UCSD-AML1 (cell line): Measurements from ENCODE around the gene KHDC1L.
"Not testable (repeated sequence)": the region's sequence is repeated elsewhere in the genome, so short reads cannot be mapped to it uniquely, and the experiment has no call there.

ENCODE experiments used
- DNase-seq: peaks from one replicate; lab custom pipeline; 2025; ENCODE audit not compliant: unreplicated experiment; lab: John Stamatoyannopoulos, UW

Gene KHDC1L, protein sequence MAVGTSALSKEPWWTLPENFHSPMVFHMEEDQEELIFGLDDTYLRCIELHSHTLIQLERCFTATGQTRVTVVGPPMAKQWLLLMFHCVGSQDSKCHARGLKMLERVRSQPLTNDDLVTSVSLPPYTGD

DNA sequence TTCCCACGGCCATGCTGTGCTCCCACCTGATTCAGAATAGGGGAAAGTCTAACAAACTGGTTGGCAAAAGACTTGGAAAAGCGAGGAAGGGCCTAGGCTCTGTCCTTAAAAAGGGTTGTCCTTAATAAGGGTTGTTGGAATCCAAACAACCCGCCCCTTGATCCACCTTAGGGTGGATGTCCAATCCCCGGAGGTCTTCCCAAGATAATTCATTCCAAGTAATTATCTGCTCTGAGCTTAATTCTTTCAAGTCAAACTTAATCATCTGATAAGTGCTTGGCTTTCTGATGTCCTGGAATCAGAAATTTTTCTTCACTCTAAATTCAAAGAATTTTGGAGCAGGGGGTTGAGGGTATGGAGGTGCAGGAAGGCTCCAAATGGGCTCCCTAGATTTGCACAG, at the start of gene KHDC1L:
TSS of gene KHDC1L (minus strand) at position 101 of the 400 bp plus-strand sequence. CDS start at position 13, 88 bp downstream.
- DNase-seq: no peak

DNA sequence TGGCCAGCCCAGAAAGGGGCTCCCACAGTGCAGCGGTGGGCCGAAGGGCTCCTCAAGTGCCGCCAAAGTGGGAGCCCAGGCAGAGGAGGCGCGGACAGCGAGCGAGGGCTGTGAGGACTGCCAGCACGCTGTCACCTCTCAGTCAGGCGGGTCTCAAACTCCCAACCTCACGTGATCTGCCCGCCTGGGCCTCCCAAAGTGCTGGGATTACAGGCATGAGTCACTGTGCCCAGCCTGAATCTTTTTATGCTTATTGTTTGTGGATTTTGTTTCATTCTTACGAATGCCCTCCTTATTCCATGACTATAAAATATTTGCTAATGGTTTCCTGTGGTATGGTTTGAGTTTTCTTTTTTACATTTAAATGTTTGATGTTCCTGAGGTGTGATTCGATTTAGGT, 44.0 kb upstream of the KHDC1L start:
- not testable (repeated sequence) for DNase-seq

DNA sequence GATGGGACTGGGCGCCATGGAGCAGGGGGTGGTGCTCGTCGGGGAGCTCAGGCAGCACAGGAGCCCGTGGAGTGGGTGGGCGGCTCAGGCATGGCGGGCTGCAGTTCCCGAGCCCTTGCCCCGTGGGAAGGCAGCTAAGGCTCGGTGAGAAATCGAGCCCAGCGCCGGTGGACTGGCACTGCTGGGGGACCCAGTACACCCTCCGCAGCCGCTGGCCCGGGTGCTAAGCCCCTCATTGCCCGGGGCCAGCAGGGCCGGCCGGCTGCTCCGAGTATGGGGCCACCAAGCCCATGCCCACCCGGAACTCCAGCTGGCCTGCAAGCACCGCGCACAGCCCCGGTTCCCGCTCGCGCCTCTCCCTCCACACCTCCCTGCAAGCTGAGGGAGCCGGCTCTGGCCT, 43.6 kb upstream of the KHDC1L start:
- not testable (repeated sequence) for DNase-seq

DNA sequence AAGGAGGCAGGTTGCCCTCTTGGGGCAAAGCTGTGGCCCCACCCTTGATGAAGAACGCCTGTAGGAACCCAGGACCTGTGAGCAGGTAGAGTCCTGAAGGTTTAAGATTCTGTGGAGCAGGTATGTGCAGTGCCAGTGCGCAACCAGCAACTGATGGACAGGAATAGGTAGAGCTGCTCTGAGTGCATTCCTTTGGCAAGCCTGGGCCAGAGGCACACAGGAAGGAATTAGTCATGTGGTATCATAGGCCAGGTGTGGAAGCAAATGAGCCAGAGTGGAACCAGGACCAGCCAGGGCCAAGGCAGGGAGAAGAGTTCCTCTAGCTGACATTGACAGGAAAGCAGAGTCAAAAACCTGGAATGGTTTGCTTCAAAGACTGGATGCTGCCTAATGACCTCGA, 39.1 kb upstream of the KHDC1L start:
- no peak for DNase-seq

DNA sequence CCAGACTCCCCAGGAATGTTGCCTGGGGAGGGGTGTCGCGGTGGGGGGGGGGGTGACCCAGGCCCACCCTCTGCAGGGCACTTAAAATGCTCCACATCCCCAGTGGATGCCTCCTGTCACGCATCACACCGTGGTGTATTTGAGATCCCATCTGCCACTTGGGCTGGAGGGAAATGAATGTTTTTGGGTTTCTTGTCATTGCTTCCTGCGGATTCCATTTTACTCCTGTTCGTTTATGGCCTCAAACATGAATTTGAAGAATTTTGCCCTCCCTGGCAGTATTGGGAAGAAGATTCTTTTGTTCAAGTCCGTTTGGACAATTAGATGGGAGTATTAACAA, 38.2 kb upstream of the KHDC1L start:
- no peak for DNase-seq

DNA sequence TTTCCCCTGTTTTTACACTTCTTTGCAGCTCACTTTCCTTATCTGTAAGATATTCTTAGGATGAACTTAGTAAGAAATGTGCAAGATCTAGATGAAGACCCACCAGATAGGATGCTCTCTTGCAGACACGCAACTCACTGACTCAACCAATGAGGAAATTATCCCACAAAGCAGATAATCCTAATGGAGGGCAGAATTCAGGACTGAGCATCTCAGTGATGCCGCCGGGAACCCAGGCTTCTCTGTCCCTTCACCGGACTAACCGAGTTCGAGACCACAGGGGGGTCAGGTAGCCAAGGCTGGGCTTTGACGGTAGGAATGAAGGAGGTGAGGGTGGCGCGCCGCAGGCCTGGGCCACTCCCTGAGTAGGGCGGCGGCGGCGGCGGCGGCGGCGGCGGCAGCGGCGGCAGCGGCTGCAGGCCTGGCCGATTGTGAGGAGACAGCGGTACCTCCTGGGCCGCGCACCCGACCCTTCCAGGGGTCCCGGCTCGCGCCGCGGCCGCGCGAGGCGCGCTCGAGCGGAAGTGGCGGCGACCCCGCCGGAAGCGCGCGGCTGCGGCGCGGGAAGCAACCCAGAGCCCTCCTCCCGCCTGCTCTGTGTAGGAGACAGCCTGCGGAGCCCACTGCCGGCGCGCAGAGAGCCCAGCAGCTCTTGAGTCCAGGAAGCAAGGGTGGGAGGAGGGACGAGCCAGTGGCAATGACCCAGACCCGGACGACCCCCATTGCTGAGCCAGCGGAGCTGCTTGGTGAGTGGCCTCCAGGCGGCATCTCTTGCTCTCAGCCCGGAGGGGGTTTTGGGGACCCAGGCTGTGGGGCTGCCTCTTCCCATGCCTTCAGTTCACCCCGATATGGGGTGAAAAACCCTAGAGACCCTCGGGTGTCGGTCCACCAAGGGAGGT, 37.6 kb upstream of the KHDC1L start, which contains the start of gene KHDC1:
TSS of gene KHDC1 (minus strand) at position 526 of the 899 bp plus-strand sequence. CDS start 20,679 bp downstream, outside the sequence.
- DNase-seq: peak; percentile 73

DNA sequence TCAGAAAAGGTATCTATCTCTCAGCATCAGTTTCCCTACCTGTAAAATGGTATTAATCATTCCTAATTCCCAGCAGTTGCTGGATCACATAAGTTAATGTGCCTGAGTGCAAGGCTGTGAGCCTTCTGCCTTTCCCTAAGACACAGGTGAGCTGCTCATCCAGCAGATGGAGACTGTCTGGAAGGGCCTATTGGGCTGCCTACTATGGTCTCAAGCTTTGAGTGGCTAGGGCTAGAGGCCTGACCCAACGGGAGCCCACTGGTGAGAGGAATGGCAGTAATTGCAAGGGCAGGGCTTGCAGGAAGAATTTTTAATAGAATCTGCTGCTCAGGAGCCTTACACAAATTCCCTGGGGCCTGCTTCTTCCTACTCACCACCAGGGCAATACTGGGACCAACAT, 33.4 kb upstream of the KHDC1L start:
- DNase-seq: no peak

DNA sequence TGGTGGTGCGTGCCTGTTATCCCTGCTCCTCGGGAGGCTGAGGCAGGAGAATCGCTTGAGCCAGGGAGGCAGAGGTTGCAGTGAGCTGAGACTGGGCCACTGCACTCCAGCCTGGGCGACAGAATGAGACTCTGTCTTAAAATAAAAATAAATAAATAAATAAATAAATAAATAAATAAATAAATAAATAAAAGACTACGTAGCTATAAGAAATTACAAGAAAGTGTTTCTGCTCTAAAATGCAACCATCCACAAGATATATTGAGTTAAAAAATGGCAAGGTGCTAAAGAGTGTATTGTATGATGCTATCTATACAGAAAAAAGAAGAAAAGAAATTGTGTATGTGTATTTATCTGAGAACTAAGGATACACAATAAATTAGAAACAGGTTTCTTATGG, 29.0 kb upstream of the KHDC1L start:
- not testable (repeated sequence) for DNase-seq

DNA sequence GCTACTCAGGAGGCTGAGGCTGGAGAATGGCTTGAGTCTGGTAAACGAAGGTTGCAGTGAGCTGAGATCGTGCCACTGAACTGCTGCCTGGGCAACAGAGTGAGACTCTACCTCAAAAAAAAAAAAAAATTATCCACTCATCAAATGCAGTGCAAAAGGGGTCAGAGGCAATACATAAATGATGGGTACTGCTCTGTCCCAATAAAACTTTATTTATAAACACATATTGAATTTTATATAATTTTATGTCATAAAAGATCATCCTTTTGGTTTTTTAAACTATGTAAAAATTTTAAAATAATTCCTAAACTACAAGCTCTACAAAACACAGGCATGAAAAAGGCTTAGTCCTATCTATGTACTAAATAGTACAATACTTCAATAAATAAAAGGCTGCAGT, 27.4 kb upstream of the KHDC1L start:
- no peak for DNase-seq

DNA sequence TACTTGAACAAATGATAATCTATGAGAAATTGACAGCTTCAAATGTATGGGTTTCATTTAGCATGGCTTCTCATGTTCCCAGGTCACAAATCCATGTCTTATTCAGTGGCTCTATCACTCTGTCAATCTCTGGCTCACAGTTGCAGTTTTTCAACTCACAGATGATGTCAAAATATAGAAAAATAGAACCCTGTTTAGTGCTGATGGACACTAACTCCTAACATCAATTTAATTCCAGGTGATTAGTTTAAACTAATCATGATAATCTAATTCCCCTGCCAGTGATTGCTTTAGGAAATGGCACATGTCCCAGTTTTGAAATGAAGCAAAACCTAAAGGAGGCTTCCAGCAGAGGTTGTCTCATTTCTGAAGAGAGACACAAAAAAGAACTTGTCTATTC, 24.7 kb upstream of the KHDC1L start:
- DNase-seq: no peak

DNA sequence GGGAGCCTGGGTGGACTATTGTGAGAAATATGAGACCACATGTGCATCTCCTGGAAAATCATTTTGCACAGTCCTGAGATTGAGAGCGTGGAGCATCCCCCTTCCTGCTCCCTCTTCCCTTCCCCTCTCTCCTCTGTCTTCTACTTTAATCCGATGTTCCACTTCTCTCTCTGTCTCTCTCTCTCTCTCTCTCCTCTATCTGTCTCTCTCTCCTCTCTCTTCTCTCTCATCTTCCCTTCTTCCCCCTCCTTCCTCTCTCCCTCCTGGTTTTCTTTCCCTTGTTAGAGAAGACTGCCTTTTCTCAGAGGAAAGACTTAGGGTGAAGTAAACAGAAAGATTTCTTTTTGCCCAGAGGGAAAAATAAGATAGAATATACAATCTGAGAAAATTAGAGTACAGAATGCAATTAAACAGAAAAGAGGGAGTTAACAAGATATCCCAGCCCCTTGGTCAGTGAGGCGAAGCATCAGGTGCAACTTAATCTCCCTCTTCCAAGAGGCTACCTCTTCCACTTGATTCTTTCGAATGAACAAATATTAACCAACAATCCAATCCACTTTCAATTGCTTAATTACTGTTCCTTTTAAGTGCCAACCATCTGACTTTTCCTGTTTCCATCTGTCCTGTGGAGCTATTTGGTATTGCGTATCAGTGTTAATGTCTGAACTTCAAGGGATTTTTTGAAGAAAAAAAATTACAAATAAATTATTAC, 23.1 kb upstream of the KHDC1L start:
- DNase-seq: no peak

DNA sequence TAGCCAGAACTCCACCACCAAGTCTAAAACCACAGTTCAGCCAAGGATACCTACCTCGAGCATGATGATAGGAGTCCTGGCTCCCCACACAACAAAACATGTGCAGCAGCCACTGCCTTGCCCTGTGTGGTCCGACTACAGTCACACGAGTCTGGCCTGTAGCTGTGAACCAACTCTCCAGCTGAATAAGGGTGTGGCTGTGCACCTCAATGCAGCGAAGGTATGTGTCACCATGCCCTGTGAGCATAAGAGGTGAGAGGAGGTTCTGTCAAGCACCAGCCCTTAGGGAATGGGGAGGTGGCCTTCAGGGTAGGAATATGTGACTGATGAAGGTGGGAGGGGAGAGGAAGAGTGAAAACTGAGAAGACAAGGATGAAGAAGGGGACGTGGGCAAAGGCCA, 16.7 kb upstream of the KHDC1L start:
- no peak for DNase-seq

DNA sequence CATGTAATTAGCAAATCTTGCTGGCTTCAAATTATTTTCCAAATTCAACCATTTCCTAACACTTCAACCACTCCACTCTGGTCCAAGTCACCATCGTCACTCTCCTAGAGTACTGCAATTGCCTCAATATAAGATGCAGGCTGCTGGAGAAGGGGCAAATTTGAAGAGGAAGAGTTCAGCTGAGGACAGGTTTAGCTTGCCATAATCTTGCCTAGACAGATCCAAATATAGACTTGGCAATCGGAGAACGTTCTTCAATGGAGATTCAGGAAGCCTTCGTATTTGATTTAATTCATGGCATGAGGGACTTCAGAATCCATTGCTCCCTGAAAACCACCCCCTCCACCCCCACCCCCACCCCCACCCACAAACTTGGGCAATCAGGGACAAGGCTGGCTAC, 15.4 kb upstream of the KHDC1L start:
- no peak for DNase-seq

DNA sequence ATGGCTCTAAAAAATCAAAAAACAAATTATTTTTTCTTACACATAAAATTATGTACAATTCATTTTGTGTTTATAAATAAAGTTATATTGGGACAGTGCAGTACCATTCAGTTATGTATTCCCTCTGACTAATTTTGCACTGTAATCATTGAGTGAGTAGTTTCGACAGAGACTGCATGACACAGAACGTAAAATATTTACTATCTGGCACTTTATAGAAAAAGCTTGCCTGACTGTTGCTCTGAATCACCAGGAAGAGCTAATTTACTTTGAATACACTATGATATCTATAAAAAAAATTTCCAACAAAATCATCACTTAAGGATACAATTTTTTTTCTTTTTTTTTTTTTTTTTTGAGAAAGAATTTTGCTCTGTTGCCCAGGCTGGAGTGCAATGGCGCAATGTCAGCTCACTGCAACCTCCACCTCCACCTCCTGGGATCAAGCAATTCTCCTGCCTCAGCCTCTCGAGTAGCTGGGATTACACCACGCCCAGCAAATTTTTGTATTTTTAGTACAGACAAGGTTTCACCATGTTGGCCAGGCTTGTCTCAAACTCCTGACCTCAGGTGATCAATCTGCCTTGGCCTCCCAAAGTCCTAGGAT, 11.0 kb upstream of the KHDC1L start:
- DNase-seq: no peak

DNA sequence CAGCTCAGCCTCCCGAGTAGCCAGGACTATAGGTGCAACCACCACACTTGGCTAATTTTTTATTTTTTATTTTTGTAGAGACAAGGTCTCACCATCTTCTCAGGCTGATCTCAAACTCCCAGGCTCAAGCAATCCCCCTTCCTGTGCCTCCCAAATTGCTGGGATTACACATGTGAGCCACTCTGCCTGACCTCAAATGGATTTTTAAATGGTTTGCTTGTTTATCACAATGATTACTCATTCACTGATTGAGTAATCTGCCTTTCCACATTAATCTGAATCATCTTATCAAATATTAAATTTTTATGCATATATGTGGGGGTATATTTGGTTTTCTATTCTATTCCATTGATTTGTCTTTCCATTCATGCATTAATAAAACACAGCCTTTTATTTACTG, 9.4 kb upstream of the KHDC1L start:
- DNase-seq: no peak

DNA sequence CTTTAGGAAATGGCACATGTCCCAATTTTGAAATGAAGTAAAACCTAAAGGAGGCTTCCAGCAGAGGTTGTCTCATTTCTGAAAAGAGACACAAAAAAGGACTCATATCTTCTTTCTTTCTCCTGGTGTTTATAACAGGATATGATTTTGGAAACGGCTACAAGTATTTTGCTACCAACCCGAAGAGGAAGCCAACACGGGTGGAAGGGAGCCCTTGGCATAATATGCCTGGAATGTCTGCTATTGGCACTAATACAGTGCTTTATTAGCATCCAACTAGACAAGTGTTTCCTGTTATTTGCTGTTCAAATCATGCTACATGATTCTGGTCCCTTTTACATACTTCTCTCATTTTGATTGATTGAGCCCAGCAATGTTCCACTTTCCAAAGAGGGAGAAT, 8.7 kb upstream of the KHDC1L start:
- not testable (repeated sequence) for DNase-seq

DNA sequence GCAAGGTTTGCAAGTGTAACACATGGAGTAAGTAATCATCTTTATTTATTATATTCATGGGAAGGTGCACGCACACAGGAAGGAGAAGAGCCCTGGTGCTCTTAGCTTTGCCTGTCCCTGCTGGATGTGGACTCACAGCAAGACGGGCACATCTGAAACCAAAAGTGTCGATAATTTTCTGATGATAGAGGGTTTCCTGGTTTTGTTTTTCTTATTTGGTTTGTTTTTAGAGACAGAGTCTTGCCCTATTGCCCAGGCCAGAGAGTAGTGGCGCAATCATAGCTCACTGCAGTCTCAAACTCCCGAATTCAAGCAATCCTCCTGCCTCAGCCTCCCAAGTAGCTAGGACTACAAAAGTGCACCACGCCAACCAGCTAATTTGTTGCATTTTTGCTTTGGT, 7.8 kb upstream of the KHDC1L start:
- DNase-seq: no peak

DNA sequence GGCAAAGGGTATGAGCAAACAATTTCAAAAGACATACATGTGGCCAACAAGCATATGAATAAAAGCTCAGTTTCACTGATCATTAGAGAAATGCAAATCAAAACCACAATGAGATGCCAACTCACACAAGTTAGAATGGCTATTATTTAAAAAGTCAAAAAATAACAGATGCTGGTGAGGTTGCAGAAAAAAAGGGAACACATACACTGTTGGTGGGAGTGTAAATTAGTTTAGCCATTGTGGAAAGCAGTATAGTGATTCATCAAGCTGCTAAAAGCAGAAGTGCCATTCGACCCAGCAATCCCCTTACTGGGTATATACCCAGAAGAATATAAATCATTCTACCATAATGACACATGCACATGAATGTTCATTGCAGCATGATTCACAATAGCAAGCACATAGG, 6.7 kb upstream of the KHDC1L start:
- DNase-seq: no peak

DNA sequence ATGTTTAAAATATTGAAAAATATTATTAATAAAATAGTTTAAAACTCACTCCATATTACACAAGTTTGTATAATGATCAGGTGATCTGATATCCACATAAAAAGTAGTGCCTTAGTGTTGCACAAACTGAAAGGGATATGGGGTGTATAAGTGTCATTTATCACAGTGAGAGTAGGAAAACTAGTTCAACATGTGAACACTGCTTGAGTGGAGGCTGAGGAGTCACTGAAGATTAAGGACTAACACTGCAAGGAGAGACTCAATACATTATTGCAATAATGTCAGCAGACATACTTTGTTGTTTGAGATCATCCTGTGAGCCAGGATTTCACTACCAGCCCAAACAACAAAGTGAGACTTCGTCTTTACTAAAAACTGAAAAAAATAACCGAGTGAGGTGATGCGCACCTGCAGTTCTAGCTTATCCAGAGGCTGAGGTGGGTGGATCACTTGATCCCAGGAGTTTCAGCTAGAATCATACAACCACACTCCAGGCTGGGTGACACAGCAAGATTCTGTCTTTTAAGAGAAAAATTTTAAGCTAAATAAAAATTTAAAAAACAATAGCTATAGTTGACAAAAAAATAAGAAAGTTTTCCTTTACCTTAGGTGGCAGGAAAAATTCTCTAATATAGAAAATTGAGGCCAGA, 2.4 kb upstream of the KHDC1L start:
- DNase-seq: no peak

DNA sequence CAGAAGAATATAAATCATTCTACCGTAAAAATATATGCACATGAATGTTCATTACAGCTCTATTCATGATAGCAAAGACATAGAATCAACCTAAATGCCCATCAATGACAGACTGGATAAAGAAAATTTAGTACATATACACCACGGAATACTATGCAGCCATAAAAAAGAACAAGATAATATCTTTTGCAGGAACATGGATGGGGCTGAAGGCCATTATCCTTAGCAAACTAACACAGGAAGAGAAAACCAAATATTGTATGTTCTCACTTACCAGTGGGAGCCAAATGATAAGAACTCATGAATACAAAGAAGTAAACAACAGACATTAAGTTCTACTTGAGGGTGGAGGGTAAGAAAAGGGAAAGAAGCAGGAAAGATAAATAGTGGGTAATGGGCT, 8.4 kb downstream of the KHDC1L start:
- no peak for DNase-seq

DNA sequence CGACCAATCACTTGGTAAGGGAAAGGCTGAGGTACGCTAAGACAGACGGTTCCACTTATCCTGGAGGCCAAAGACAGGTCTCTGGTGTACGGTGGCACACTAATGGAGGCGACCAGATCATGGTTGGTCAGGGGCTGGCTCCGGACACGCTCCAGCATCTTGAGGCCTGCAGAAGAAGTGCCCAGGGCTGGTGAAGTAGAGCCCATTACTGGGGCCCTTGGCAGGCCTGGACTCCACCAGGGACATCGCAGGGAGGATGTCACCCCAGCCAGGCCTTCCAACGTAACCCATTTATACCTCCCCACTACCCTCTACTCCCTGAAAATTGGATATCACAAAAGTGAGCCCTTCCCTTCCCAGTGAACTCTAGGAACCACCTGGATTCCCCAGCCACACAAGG, 16.2 kb downstream of the KHDC1L start:
- DNase-seq: no peak
